PC-9 (cell line): ENCODE data around the gene HOOK2. TPM values are rescaled to one million over a fixed set of nuclear protein-coding genes. Genes with fewer than 3 reads are reported as not detected.

ENCODE experiments used
- BruUV-seq: library from RNA; stranded (reverse); fragments of 400-500 nt; replicated peaks from 2 replicates; lab custom pipeline; 2021; lab: Mats Ljungman, UMichigan
- CTCF ChIA-PET: fragments of 300-600 bp; sonication (Branson Sonifier 250); formaldehyde crosslinking; loops from one replicate; lab custom pipeline; 2022; ENCODE audit warnings: antibody characterized with exemption; lab: Charles Lee
- POLR2A ChIA-PET: fragments of 300-600 bp; sonication (Branson Sonifier 250); formaldehyde crosslinking; loops from one replicate; lab custom pipeline; 2022; ENCODE audit warnings: antibody characterized with exemption; ENCODE audit not compliant: unreplicated experiment; lab: Charles Lee
- DNase-seq, 2 experiments: peaks; one replicate each; pipeline versions ENCODE4 v3.0.0 to v3.0.0-alpha.2; 2015 to 2022; ENCODE audit warnings: mixed read lengths in 1 of 2
- H2AFZ ChIP-seq: fragments of 200-600 bp; sonication (generic); 2 replicates; pipeline ENCODE4 v1.8.1; 2017; ENCODE audit warnings: antibody characterized with exemption
- H3F3A ChIP-seq: fragments of 200-600 bp; sonication (generic); 2 replicates; pipeline ENCODE4 v1.8.1; 2017; ENCODE audit warnings: antibody characterized with exemption, mild to moderate bottlenecking, low read depth; ENCODE audit not compliant: insufficient read depth
- H3K27ac ChIP-seq: fragments of 200-600 bp; sonication (generic); 2 replicates; pipeline ENCODE4 v1.6.1; 2016; ENCODE audit warnings: mixed run types
- H3K27me3 ChIP-seq: fragments of 200-600 bp; sonication (generic); 2 replicates; pipeline ENCODE4 v1.6.1; 2016; ENCODE audit warnings: low read depth, mixed run types; ENCODE audit not compliant: insufficient read depth
- H3K36me3 ChIP-seq: fragments of 200-600 bp; sonication (generic); 2 replicates; pipeline ENCODE4 v1.6.1; 2016; ENCODE audit warnings: low read depth, mixed run types
- H3K4me1 ChIP-seq: fragments of 200-600 bp; sonication (generic); replicated peaks from 2 replicates; pipeline ENCODE4 v1.6.1; 2016; ENCODE audit warnings: mixed run types; ENCODE audit not compliant: insufficient read depth
- H3K4me2 ChIP-seq: fragments of 200-600 bp; sonication (generic); 2 replicates; pipeline ENCODE4 v1.6.1; 2017; ENCODE audit warnings: mixed run types
- H3K4me3 ChIP-seq: fragments of 200-600 bp; sonication (generic); 2 replicates; pipeline ENCODE4 v1.6.1; 2016; ENCODE audit warnings: mixed run types
- H3K79me2 ChIP-seq: fragments of 200-600 bp; sonication (generic); 2 replicates; pipeline ENCODE4 v1.6.1; 2017; ENCODE audit warnings: low read depth, mixed run types
- H3K9me2 ChIP-seq: fragments of 200-600 bp; sonication (generic); 2 replicates; pipeline ENCODE4 v1.8.1; 2017; ENCODE audit warnings: mild to moderate bottlenecking; ENCODE audit not compliant: insufficient read depth
- H3K9me3 ChIP-seq: fragments of 200-600 bp; sonication (generic); 2 replicates; pipeline ENCODE4 v1.8.1; 2016; ENCODE audit warnings: low read depth; ENCODE audit not compliant: insufficient read depth
- H4K20me1 ChIP-seq: fragments of 200-600 bp; sonication (generic); 2 replicates; pipeline ENCODE4 v1.8.1; 2017; ENCODE audit not compliant: insufficient read depth
- CTCF ChIP-seq: fragments of 200-600 bp; sonication (generic); conservative IDR thresholded peaks from 2 replicates; pipeline ENCODE4 v1.6.1; 2017; ENCODE audit warnings: mixed run types, antibody characterized with exemption, mild to moderate bottlenecking, moderate library complexity
- EZH2 ChIP-seq: fragments of 200-600 bp; sonication (generic); IDR thresholded peaks from 2 replicates; pipeline ENCODE4 v1.8.0; 2017; ENCODE audit warnings: antibody characterized with exemption, low read depth
- intact Hi-C: fragments of 100-400 bp; cut with micrococcal nuclease; formaldehyde crosslinking; loops from one replicate; pipeline ENCODE4 v1.10.0; 2022; ENCODE audit not compliant: unreplicated experiment
- total RNA-seq: library from RNA; stranded (reverse); gene quantifications from 2 replicates; pipeline ENCODE4 v1.2.3, GENCODE V29; 2021

Gene HOOK2
- total RNA-seq, 1 experiment from 2014 or later = 109 TPM

GRCh38 chr19:12797141-12797587 lies 21.8 kb upstream of the HOOK2 start:
- H3K27me3 ChIP-seq = no peaks in the 10 kb centered on the region
- no peak overlapping the region for H2AFZ ChIP-seq
- H4K20me1 ChIP-seq = peaks cover 15% of the 10 kb centered on the region
- peaks cover 46% of the 10 kb centered on the region for H3K79me2 ChIP-seq
- DNase-seq = no peak
- H3F3A ChIP-seq = peaks cover 73% of the 10 kb centered on the region
- peaks cover 7% of the 10 kb centered on the region; the same call in 1 of the 2 replicates for H3K36me3 ChIP-seq
- peaks cover 34% of the 10 kb centered on the region for H3K4me1 ChIP-seq
- POLR2A ChIA-PET = no interaction called here
- H3K4me3 ChIP-seq = no peak overlapping the region
- no peak overlapping the region for H3K4me2 ChIP-seq
- no peak overlapping the region for H3K27ac ChIP-seq
- intact Hi-C loops = loop anchor here (2.0 kb wide), 2 partner anchors 30 to 50 kb away; no protein-coding TSS in a partner anchor
- TF ChIP-seq EZH2 (no peak), CTCF (no peak)
- H3K9me2 ChIP-seq = no peaks in the 10 kb centered on the region
- H3K9me3 ChIP-seq = no peaks in the 10 kb centered on the region
- no TSS peak for BruUV-seq
- CTCF ChIA-PET = interaction anchor here (0.7 kb wide), 1 partner anchor 44 kb away, joined by 9 read pairs; no protein-coding TSS in a partner anchor

GRCh38 chr19:12796146-12797071 lies 21.1 kb upstream of the HOOK2 start:
- peaks cover 51% of the 10 kb centered on the region for H3K79me2 ChIP-seq
- intact Hi-C loops = loop anchor here (1.0 to 2.0 kb wide), 4 partner anchors 19 to 50 kb away; no protein-coding TSS in a partner anchor
- no peak overlapping the region for H2AFZ ChIP-seq
- H3F3A ChIP-seq = peaks cover 78% of the 10 kb centered on the region
- no peaks in the 10 kb centered on the region for H3K9me2 ChIP-seq
- ChIA-PET CTCF (interaction anchor here (0.5 to 1.8 kb wide), 11 partner anchors 19 to 102 kb away, joined by 3 to 16 read pairs (median 4); no protein-coding TSS in a partner anchor), POLR2A (interaction anchor here (0.6 to 1.1 kb wide), 4 partner anchors 22 to 656 kb away, joined by 3 to 8 read pairs (median 4); partner anchors contain the start of gene ZNF20)
- DNase-seq = peak; percentile 69 to 76
- no peaks in the 10 kb centered on the region for H3K9me3 ChIP-seq
- peaks cover 22% of the 10 kb centered on the region for H4K20me1 ChIP-seq
- H3K27ac ChIP-seq = peak overlapping the region; percentile 31
- peaks cover 33% of the 10 kb centered on the region for H3K4me1 ChIP-seq
- BruUV-seq = no TSS peak
- peak overlapping the region; percentile 33; the same call in 1 of the 2 replicates for H3K4me3 ChIP-seq
- H3K27me3 ChIP-seq = no peaks in the 10 kb centered on the region
- H3K4me2 ChIP-seq = peak overlapping the region; percentile 71
- TF ChIP-seq CTCF (peak; percentile 98), EZH2 (no peak)
- H3K36me3 ChIP-seq = peaks cover 7% of the 10 kb centered on the region; the same call in 1 of the 2 replicates

GRCh38 chr19:12794971-12795381 lies 19.6 kb upstream of the HOOK2 start:
- no peaks in the 10 kb centered on the region for H3K27me3 ChIP-seq
- H3K4me3 ChIP-seq = no peak overlapping the region; the same call in 1 of the 2 replicates
- TF ChIP-seq EZH2 = no peak
- intact Hi-C loops = no loop called here
- H2AFZ ChIP-seq = no peak overlapping the region
- peaks cover 37% of the 10 kb centered on the region for H3K79me2 ChIP-seq
- H4K20me1 ChIP-seq = peaks cover 18% of the 10 kb centered on the region
- no peaks in the 10 kb centered on the region for H3K9me3 ChIP-seq
- no peak overlapping the region for H3K27ac ChIP-seq
- peaks cover 7% of the 10 kb centered on the region; the same call in 1 of the 2 replicates for H3K36me3 ChIP-seq
- peak overlapping the region; percentile 91 for H3K4me2 ChIP-seq
- POLR2A ChIA-PET = interaction anchor here (0.7 to 1.1 kb wide), 5 partner anchors 21 to 71 kb away, joined by 4 to 38 read pairs (median 18); no protein-coding TSS in a partner anchor
- CTCF ChIA-PET = interaction anchor here (0.7 to 1.8 kb wide), 4 partner anchors 29 to 146 kb away, joined by 4 to 14 read pairs (median 4); no protein-coding TSS in a partner anchor
- H3F3A ChIP-seq = peaks cover 78% of the 10 kb centered on the region
- no peak for DNase-seq
- no peaks in the 10 kb centered on the region for H3K9me2 ChIP-seq
- BruUV-seq = no TSS peak
- peaks cover 33% of the 10 kb centered on the region for H3K4me1 ChIP-seq
